ENCODE measurements around the gene AFF1.

GRCh38 chr4:86950831-86951525 lies 16.2 kb downstream of the AFF1 start:
- TF ChIP-seq CTCF (IDR thresholded peaks at IDR 0.05) (no peak), POLR2A (IDR thresholded peaks at IDR 0.05) (no peak), EP300 (IDR thresholded peaks at IDR 0.05) (no peak), POLR2AphosphoS5 (IDR thresholded peaks at IDR 0.05) (no peak)

Measured in gastroesophageal sphincter (tissue), 3 donors.